ENCODE data around the gene ZNF628.

- TF ChIP-seq CTCF (IDR thresholded peaks at IDR 0.05) (no peak), ZFX (IDR thresholded peaks at IDR 0.05; ENCODE audit: borderline replicate concordance) (no peak)
Observed at GRCh38 chr19:55474269-55475265, 1.9 kb upstream of the ZNF628 start.

Measured in 22Rv1 (cell line).